HepG2 (cell line): ENCODE data around the gene PBX4. TPM values are rescaled to one million over a fixed set of nuclear protein-coding genes. Genes with fewer than 3 reads are reported as not detected.

Experiments
- ARNT2 ChIP-seq: sonication (generic); formaldehyde crosslinking; IDR thresholded peaks from 2 replicates; pipeline ENCODE4 v1.8.0; 2022; ENCODE audit warnings: mild to moderate bottlenecking, low read depth, missing genetic modification reagents, moderate library complexity
- ARNTL ChIP-seq: sonication (generic); formaldehyde crosslinking; IDR thresholded peaks from 2 replicates; pipeline ENCODE4 v1.4.0; 2020; ENCODE audit warnings: mild to moderate bottlenecking, missing genetic modification reagents
- CHD2 ChIP-seq: IDR thresholded peaks from 2 replicates; pipeline ENCODE4 v1.6.1; 2011; ENCODE audit warnings: low read depth, low read length, improper control_type of control experiment
- CREB1 ChIP-seq, 2 experiments: fragments of 450-650 bp in 1 of 2; IDR thresholded peaks; 2 replicates each; pipeline ENCODE4 v1.6.1; 2016 to 2017; ENCODE audit warnings: control low read depth in 1 of 2, mild to moderate bottlenecking in 1 of 2, missing compliant biosample characterization in 1 of 2, missing genetic modification characterization in 1 of 2
- GATAD1 ChIP-seq: IDR thresholded peaks from 2 replicates; pipeline ENCODE4 v1.6.1; 2016; ENCODE audit warnings: missing genetic modification reagents, missing compliant biosample characterization
- KAT2B ChIP-seq: fragments of 150-350 bp; IDR thresholded peaks from 2 replicates; pipeline ENCODE4 v1.6.1; 2014; ENCODE audit warnings: low read depth, low read length, borderline replicate concordance
- MYNN ChIP-seq: sonication (generic); formaldehyde crosslinking; IDR thresholded peaks from 2 replicates; pipeline ENCODE4 v1.4.0; 2020; ENCODE audit warnings: mild to moderate bottlenecking, low read depth, missing genetic modification reagents
- PRDM4 ChIP-seq: sonication (generic); formaldehyde crosslinking; IDR thresholded peaks from 2 replicates; pipeline ENCODE4 v1.9.0; 2021; ENCODE audit warnings: missing genetic modification reagents, borderline replicate concordance
- PRMT3 ChIP-seq: sonication (generic); formaldehyde crosslinking; IDR thresholded peaks from 2 replicates; pipeline ENCODE4 v1.8.1; 2022; ENCODE audit warnings: low read depth, mild to moderate bottlenecking, moderate library complexity, missing genetic modification reagents, borderline replicate concordance
- PRPF4 ChIP-seq: fragments of 200-400 bp; formaldehyde crosslinking; IDR thresholded peaks from 2 replicates; pipeline ENCODE4 v1.6.1; 2016; ENCODE audit warnings: low read length, low read depth; ENCODE audit not compliant: poor library complexity, severe bottlenecking
- SP1 ChIP-seq, 2 experiments: fragments of 450-650 bp in 1 of 2; sonication (generic) in 1 of 2; formaldehyde crosslinking in 1 of 2; IDR thresholded peaks; 2 replicates each; pipeline versions ENCODE4 v1.4.0 to v1.6.1; 2016 to 2020; ENCODE audit warnings: missing genetic modification reagents in 1 of 2
- THAP11 ChIP-seq: IDR thresholded peaks from 2 replicates; pipeline ENCODE4 v1.6.1; 2016; ENCODE audit warnings: missing biosample characterization, missing genetic modification reagents
- WIZ ChIP-seq: sonication (generic); formaldehyde crosslinking; IDR thresholded peaks from 2 replicates; pipeline ENCODE4 v1.5.1; 2020; ENCODE audit warnings: mild to moderate bottlenecking, missing genetic modification reagents
- ZNF282 ChIP-seq: fragments of 450-650 bp; IDR thresholded peaks from 2 replicates; pipeline ENCODE4 v1.6.1; 2018; ENCODE audit not compliant: partially characterized antibody
- ZNF597 ChIP-seq: sonication (generic); formaldehyde crosslinking; IDR thresholded peaks from 2 replicates; pipeline ENCODE4 v1.5.0; 2020; ENCODE audit warnings: missing genetic modification reagents
- ZNF598 ChIP-seq: sonication (generic); formaldehyde crosslinking; IDR thresholded peaks from 2 replicates; pipeline ENCODE4 v1.5.1; 2020; ENCODE audit warnings: mild to moderate bottlenecking, missing genetic modification reagents, borderline replicate concordance
- ZNF768 ChIP-seq: sonication (generic); formaldehyde crosslinking; IDR thresholded peaks from 2 replicates; pipeline ENCODE4 v1.4.0; 2020; ENCODE audit warnings: missing genetic modification reagents
- ZNF773 ChIP-seq: sonication (generic); formaldehyde crosslinking; IDR thresholded peaks from 2 replicates; pipeline ENCODE4 v1.4.0; 2020; ENCODE audit warnings: missing genetic modification reagents, borderline replicate concordance
- ZNF891 ChIP-seq: sonication (generic); formaldehyde crosslinking; IDR thresholded peaks from 2 replicates; pipeline ENCODE4 v1.5.0; 2020; ENCODE audit warnings: mild to moderate bottlenecking, missing genetic modification reagents
- polyA plus RNA-seq, 8 experiments: library from polyadenylated mRNA; depleted of rRNA in 3 of 8; stranded (reverse) in 7 of 8; unstranded in 1 of 8; fragments of >200 nt; fragmentation: Illumina TruSeq in 4 of 8; extraction: Trizol in 4 of 8; gene quantifications; 2 replicates each; pipeline versions ENCODE4 v1.2.1 to v1.2.3, GENCODE V29; 2011 to 2016; ENCODE audit warnings: low read depth in 4 of 8, missing spikeins in 1 of 8, mixed read lengths in 1 of 8; ENCODE audit not compliant: insufficient read depth in 1 of 8
- total RNA-seq, 5 experiments: library from RNA; depleted of rRNA; stranded (reverse); fragments of >200 nt; fragmentation: Illumina TruSeq; extraction: Trizol; gene quantifications; 2 replicates each; pipeline ENCODE4 v1.2.3, GENCODE V29; 2016; ENCODE audit warnings: low read depth in 1 of 5
- TF ChIP-seq, protein P1 (sequence below): sonication (generic); formaldehyde crosslinking; IDR thresholded peaks from 2 replicates; pipeline ENCODE4 v1.4.0; 2020; ENCODE audit warnings: mild to moderate bottlenecking, missing genetic modification reagents
- TF ChIP-seq, protein P2 (sequence below): sonication (generic); formaldehyde crosslinking; IDR thresholded peaks from 2 replicates; pipeline ENCODE4 v1.8.1; 2023; ENCODE audit warnings: mild to moderate bottlenecking, missing genetic modification reagents

Gene PBX4
- total and polyA plus RNA-seq, 2 of the 13 experiments (the other 11 are each of a cell fraction or from before 2014, with no cell fraction given) = not detected

- TF ChIP-seq ZNF597 (CRISPR knock-in tag) = no peak
- TF ChIP-seq CHD2 = peak; percentile 53
- TF ChIP-seq MYNN = no peak
- TF ChIP-seq, protein P1, sequence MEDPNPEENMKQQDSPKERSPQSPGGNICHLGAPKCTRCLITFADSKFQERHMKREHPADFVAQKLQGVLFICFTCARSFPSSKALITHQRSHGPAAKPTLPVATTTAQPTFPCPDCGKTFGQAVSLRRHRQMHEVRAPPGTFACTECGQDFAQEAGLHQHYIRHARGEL = no peak; the same call in 1 of the 2 replicates
- peak; percentile 93 for TF ChIP-seq THAP11
- no peak for TF ChIP-seq SP1 (IDR thresholded peaks at IDR 0.05)
- peak; percentile 74 for TF ChIP-seq SP1 (CRISPR knock-in tag; IDR thresholded peaks at IDR 0.05)
- peak; percentile 72; the same call in 1 of the 2 replicates for TF ChIP-seq ARNTL (CRISPR knock-in tag)
- TF ChIP-seq ZNF768 (CRISPR knock-in tag) = no peak
- TF ChIP-seq ZNF773 (CRISPR knock-in tag) = no peak
- peak; percentile 91 for TF ChIP-seq GATAD1 (CRISPR knock-in tag)
- TF ChIP-seq WIZ (CRISPR knock-in tag) = no peak
- peak; percentile 72 for TF ChIP-seq ZNF891 (CRISPR knock-in tag)
- TF ChIP-seq ZNF598 = no peak
- TF ChIP-seq PRPF4 = no peak
- peak; percentile 68; the same call in 1 of the 2 replicates for TF ChIP-seq ARNT2
- no peak for TF ChIP-seq PRDM4 (CRISPR knock-in tag)
- peak; percentile 71 for TF ChIP-seq CREB1 (IDR thresholded peaks at IDR 0.05)
- TF ChIP-seq CREB1 (CRISPR knock-in tag; IDR thresholded peaks at IDR 0.05) = peak; percentile 92
- TF ChIP-seq ZNF282 = no peak
- TF ChIP-seq PRMT3 (CRISPR knock-in tag) = 0 out of 2 replicates have a peak, but pooled peaks have one; percentile 62
- TF ChIP-seq, protein P2, sequence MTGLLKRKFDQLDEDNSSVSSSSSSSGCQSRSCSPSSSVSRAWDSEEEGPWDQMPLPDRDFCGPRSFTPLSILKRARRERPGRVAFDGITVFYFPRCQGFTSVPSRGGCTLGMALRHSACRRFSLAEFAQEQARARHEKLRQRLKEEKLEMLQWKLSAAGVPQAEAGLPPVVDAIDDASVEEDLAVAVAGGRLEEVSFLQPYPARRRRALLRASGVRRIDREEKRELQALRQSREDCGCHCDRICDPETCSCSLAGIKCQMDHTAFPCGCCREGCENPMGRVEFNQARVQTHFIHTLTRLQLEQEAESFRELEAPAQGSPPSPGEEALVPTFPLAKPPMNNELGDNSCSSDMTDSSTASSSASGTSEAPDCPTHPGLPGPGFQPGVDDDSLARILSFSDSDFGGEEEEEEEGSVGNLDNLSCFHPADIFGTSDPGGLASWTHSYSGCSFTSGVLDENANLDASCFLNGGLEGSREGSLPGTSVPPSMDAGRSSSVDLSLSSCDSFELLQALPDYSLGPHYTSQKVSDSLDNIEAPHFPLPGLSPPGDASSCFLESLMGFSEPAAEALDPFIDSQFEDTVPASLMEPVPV (CRISPR knock-in tag) = no peak
- TF ChIP-seq KAT2B = no peak
These were observed 102.6 kb downstream of the PBX4 start, which contains the start of gene NDUFA13 (continued) for GRCh38 chr19:19515642-19516519.
